GM18858 (cell line): Measurements from ENCODE around the gene DVL1.
"Not testable (repeated sequence)": the region's sequence is repeated elsewhere in the genome, so short reads cannot be mapped to it uniquely, and the experiment has no call there.

Source experiments
- ATAC-seq: cut with Tn5 transposase; IDR thresholded peaks from one replicate; pipeline ENCODE4 v1.9.1; 2021; ENCODE audit not compliant: unreplicated experiment

DVL1 gene

DNA sequence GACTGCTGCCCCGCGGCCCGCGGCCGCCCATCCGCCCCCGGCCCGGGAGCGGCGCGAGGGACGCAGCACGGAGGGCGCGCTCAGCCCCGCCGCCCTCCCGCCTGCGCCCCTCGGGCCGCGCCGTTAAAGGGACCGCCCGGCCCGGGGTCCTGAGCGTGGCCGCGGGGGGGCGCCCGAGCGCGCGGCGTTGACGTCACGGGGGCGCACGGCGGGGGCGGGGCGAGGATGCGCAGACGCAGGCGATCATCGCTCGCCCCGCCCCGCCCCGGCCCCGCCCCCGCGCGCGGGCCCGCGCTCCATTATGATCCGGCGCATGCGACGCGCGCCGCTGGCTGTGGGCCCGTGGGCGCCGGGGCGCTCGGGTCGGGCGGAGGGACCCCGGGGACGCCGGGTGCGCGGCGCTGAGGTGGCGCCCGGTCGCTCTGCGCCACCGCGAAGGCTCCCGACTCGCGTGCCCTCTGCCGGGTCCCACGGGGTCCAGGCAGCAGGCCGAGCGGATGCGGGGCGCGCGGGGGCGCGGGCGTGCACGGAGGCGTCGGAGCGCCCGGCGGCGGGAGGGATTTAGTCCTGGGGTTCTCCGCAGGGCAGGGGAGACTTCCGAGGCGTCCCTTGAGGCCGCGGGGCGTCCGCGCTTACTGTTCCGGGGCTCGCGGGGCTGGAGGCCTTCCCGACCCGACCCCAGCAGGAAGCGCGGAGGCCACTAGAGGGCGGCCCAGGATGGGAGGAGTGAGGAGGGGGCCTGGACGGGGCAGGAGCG lies at the start of gene DVL1:
TSS of gene DVL1 (minus strand) at position 163 of the 757 bp plus-strand sequence. CDS start 353 bp downstream, outside the sequence.
- ATAC-seq: no peak

- no peak for ATAC-seq
Observed at GRCh38 chr1:1398677-1399186, 49.5 kb upstream of the DVL1 start.

- no peak for ATAC-seq
Observed at GRCh38 chr1:1397839-1398523, 48.8 kb upstream of the DVL1 start.

DNA sequence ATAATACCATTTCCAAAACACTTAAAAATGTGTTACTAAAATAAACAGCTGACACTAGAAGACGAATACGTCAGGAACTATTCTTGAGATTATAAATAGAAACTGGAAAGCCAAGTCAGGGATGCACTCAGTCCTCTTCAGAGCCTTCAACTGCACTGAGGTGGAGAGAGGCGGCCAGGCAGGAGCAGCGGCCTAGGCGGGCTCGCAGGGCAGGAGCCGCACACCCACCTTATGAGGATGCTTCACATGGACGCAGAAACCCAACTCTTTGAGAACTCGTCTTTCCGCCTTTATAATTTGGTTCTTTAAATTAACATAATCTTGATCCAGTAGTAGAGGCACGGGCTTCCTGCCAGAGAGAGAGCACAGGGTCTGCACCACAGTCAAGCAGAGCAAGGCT lies 45.9 kb upstream of the DVL1 start:
- no peak for ATAC-seq

DNA sequence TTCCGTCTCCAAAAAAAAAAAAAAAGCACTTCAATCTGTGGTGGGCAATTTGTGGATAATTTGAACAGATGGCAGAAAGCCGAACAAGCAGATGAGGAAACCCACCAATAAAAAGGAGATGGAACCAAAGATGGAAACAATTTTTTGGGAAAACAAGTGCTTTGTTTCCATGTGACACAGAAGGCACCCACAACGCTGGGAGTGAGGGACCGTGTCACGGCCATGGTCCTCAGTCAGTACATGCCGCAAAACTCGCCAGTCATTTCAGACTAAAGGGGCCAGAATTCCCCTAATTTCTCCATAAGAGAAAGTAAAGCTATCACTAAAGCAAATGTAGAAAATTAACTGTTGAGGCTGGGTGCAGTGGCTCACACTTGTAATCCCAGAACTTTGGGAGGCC lies 44.9 kb upstream of the DVL1 start:
- ATAC-seq: no peak

DNA sequence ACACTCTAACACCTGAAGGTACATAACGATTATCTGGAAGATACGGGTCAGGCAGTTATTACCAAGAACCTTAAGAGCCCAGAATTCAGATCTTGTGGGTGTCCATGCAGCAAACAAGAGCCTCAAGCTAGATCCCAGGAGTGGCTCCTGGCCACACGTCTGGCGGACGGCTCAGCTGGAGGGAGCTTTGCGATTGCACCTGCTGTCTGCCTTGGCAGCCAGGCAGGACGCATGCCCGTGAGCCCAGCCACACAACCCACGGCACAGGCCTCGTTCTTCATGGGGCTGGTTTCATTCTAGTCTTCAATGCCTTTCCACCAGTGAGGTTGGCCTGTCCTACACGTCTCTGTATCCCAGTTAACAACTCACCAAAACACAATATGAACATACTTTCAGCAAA lies 44.2 kb upstream of the DVL1 start:
- no peak for ATAC-seq

- ATAC-seq: no peak
Observed at GRCh38 chr1:1393014-1393413, 43.8 kb upstream of the DVL1 start.

DNA sequence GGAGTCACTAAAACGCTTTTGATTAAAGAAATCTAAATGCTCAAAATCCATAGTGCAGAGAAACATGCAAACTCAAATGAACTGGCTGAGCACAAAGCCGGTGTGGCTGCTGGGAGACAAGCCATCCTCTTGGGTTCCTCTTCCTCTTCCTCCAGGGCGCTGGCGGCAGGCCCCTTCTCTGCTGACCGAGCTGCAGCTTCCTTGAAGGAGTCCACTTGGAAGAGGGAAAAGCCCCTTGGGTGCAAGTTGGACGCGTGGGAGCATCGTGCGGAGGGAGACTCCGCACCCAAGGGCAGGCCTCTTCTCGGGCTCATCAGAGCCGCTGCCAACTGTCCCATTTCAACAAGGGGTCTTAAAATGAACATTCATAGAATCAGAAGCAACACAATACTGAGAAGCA lies 42.0 kb upstream of the DVL1 start:
- no peak for ATAC-seq

DNA sequence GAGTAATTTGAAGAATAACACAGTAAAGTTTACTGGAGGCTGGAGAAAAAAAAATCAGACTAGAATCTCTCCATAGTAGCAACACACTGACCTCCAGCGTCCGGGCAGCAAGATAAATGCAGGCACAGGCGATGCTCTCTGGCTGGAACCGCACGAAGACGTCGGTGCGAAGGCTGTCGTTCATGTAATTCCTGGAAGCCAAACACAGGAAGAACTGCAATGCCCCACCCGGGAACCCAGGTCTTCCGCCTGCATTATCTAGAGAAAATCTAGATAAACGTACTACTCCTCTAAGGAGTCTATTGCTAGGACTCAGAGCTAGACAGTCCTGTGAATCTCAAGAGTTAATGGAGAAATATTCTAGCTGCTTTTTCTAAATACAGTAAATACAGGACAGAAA lies 41.5 kb upstream of the DVL1 start:
- no peak for ATAC-seq

DNA sequence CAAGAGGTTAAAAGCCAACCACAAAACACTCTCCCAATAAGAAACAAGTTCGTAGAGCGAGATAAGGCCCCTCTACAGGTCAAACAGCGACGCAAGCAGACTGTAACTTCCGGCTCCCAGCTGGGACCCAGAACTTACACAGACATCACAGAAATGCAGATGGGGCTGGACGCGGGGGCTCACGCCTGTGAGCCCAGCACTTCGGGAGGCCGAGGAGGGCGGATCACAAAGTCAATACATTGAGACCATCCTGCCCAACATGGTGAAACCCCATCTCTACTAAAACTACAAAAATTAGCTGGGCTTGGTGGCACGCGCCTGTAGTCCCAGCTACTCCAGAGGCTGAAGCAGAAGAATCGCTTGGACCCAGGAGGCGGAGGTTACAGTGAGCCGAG lies 38.9 kb upstream of the DVL1 start:
- ATAC-seq: no peak

GRCh38 chr1:1387098-1388077 lies 38.2 kb upstream of the DVL1 start:
- ATAC-seq: no peak

- ATAC-seq: no peak
Observed at GRCh38 chr1:1385931-1386330, 36.7 kb upstream of the DVL1 start.

DNA sequence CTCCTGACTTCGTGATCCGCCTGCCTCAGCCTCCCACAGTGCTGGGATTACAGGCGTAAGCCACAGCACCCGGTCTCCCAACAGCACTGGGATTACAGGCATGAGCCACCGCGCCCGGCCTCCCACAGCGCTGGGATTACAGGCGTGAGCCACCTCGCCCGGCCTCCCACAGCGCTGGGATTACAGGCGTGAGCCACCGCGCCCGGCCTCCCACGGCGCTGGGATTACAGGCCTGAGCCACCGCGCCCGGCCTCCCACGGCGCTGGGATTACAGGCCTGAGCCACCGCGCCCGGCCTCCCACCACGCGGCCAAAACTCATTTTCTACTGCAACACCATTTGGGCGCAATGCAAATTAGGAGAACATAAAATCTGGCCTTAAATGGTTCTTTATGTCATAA lies 36.1 kb upstream of the DVL1 start:
- ATAC-seq: not testable (repeated sequence)

DNA sequence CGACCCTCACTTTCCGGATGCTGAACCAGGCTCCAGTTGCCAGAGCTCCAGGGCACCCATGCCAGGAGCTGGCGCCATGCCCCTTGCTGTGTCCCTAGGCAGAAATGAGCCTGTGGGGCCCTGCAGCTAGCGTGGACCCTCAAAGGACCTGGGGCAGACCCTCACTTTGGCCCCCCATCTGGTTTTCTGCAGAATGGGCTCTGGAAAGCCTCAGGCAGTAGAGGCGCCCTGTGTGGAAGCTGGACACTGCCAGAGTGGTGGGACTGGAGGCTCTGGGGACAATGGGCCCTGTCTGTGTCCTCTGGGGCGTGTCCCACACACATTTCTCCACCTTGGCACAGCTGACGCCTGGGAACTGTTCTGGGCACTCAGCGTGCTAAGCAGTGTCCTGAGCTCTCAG lies 32.1 kb upstream of the DVL1 start:
- ATAC-seq: no peak

- no peak for ATAC-seq
Observed at GRCh38 chr1:1380860-1381259, 31.6 kb upstream of the DVL1 start.

- ATAC-seq: no peak
Observed at GRCh38 chr1:1377540-1378205, 28.5 kb upstream of the DVL1 start.

- ATAC-seq: no peak
Observed at GRCh38 chr1:1376551-1377226, 27.5 kb upstream of the DVL1 start.

DNA sequence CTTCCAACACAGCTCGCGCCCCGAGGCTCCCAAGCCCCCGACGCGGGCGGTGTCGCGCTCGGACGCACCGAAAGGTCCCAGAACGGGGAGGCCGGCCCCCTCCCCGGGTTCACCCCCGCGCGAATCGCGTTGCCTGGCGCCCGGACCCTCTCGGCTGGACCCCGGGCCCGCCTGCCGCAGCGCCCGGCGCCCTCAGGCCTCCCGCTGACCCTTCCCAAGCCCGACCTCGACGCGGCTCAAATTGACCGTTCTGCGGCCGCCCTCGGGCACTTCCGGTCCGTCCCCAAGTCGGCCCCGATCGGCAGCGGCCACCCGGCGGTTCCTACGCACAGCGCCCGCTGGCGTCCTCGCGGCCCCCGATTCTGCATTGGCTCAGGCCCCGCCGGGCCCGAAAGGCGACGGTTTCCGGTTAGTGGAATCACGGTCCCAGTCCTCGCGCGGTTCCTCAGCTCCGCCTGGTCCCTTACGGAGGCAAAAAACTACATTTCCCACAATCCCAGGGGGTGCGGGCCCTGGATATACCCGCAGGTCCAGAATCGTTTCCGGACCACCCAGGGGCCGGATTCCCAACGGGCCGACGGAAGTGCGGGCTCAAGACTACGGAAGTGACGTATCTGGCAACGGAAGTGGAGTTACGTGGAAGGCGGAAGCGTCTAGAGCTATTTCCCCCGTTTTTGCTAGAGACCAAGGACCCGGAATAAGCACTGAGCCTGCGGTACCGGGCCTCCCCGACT lies 25.9 kb upstream of the DVL1 start, which contains the start of gene AURKAIP1:
TSS of gene AURKAIP1 (minus strand) at position 279 of the 734 bp plus-strand sequence. CDS start 451 bp downstream, outside the sequence.
- peak; percentile 74 for ATAC-seq

DNA sequence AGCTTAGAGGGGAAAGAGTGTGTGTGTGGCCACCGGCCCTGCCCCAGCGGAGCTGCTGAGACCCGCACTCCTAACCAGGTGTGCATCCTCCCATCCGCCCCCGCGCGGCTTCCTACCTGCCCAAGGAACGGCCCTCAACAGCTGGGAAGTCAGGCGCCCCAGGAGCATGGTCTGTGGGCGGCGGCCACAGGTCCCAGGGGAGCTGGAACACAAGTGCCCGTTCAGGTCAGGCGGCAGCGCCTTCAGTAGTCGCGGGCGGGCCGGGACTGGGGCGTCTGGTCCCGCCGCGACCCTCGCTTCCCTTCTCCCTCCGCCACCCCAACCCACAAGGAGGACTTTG lies 25.3 kb upstream of the DVL1 start:
- ATAC-seq: no peak
